Effector CD4-positive, alpha-beta T cell (primary cell): ENCODE data around the gene TMEM175.
"Not testable (repeated sequence)": the region's sequence is repeated elsewhere in the genome, so short reads cannot be mapped to it uniquely, and the experiment has no call there.

Experiments
- DNase-seq: peaks from one replicate; pipeline ENCODE4 v3.0.0-alpha.2; 2020

Gene TMEM175

GRCh38 chr4:972651-973424, 40.6 kb downstream of the TMEM175 start:
- DNase-seq: peak; percentile 54

GRCh38 chr4:973431-974397, 41.5 kb downstream of the TMEM175 start, which contains the start of gene DGKQ:
DGKQ (minus strand) TSS chr4:973569; CDS start chr4:973482, 87 bp downstream.
- DNase-seq: peak; percentile 83

GRCh38 chr4:974668-975067, 42.4 kb downstream of the TMEM175 start:
- no peak for DNase-seq

- not testable (repeated sequence) for DNase-seq
Measured at GRCh38 chr4:976016-976415, 43.8 kb downstream of the TMEM175 start.

- no peak for DNase-seq
Measured at GRCh38 chr4:978957-979701, 46.9 kb downstream of the TMEM175 start.

GRCh38 chr4:982291-982690, 50.0 kb downstream of the TMEM175 start:
- no peak for DNase-seq

- no peak for DNase-seq
Measured at GRCh38 chr4:982814-983213, 50.6 kb downstream of the TMEM175 start.

GRCh38 chr4:984336-985054, 52.2 kb downstream of the TMEM175 start:
- DNase-seq: no peak

GRCh38 chr4:985123-985830, 53.0 kb downstream of the TMEM175 start:
- peak; percentile 56 for DNase-seq

GRCh38 chr4:986428-986878, 54.2 kb downstream of the TMEM175 start:
- no peak for DNase-seq

- peak; percentile 79 for DNase-seq
Measured at GRCh38 chr4:986879-987623, 54.8 kb downstream of the TMEM175 start, which contains the start of gene IDUA. IDUA (plus strand) TSS chr4:987044; CDS start chr4:987085, 41 bp downstream.

- DNase-seq: no peak
Measured at GRCh38 chr4:987624-988513, 55.6 kb downstream of the TMEM175 start.

GRCh38 chr4:988726-989721, 56.8 kb downstream of the TMEM175 start:
- DNase-seq: no peak

- DNase-seq: no peak
Measured at GRCh38 chr4:989722-990471, 57.6 kb downstream of the TMEM175 start.

- no peak for DNase-seq
Measured at GRCh38 chr4:990746-991367, 58.6 kb downstream of the TMEM175 start.

- no peak for DNase-seq
Measured at GRCh38 chr4:991451-992296, 59.4 kb downstream of the TMEM175 start.
